Pancreas (tissue), 10 donors: ENCODE results near the gene GYPA. TPM values are rescaled to one million over a fixed set of nuclear protein-coding genes. Genes with fewer than 3 reads are reported as not detected.
"Not testable (repeated sequence)": the region's sequence is repeated elsewhere in the genome, so short reads cannot be mapped to it uniquely, and the experiment has no call there.

Source experiments
- ATAC-seq, 4 donors: fragments of 200-7000 bp; cut with Tn5 transposase; one replicate each; pipeline versions ENCODE4 v1.8.0 to v1.9.1; 2020; ENCODE audit warnings: mild to moderate bottlenecking in 4 of 4, moderate library complexity in 4 of 4
- DNase-seq, 6 donors: peaks; one replicate each; pipeline ENCODE4 v3.0.0-alpha.2; 2020
- FAIRE-seq: peaks from 2 replicates; lab custom pipeline; 2012; peaks lifted over from hg19 to GRCh38; lab: Jason Lieb, UNC
- H3K27ac ChIP-seq, 4 donors: fragments of 200-600 bp; sonication (generic); 1 replicate in 3 of 4; 2 replicates in 1 of 4; pipeline versions ENCODE4 v1.5.0 to v1.8.0; 2020
- H3K27me3 ChIP-seq, 4 donors: fragments of 200-600 bp; one replicate each; pipeline ENCODE4 v1.8.0; 2021
- H3K36me3 ChIP-seq, 3 donors: fragments of 200-600 bp; sonication (generic) in 1 of 3; one replicate each; pipeline versions ENCODE4 v1.5.0 to v1.8.0; 2020 to 2021
- H3K4me1 ChIP-seq, 3 donors: fragments of 200-600 bp; one replicate each; pipeline ENCODE4 v1.8.0; 2021
- H3K4me3 ChIP-seq, 4 donors: fragments of 200-600 bp; sonication (generic) in 2 of 4; one replicate each; pipeline versions ENCODE4 v1.5.0 to v1.8.0; 2020 to 2021
- H3K9me3 ChIP-seq, 4 donors: fragments of 200-600 bp; one replicate each; pipeline ENCODE4 v1.8.0; 2021
- CTCF ChIP-seq, 4 donors: fragments of 200-600 bp; sonication (generic) in 3 of 4; IDR thresholded peaks; one replicate each; pipeline versions ENCODE4 v1.5.0 to v1.8.0; 2021; ENCODE audit warnings: antibody characterized with exemption in 4 of 4
- WGBS, 2 donors: extraction: QIAGEN DNeasy Blood & Tissue Kit; methylation state at CpG; one replicate each; pipeline ENCODE4 v1.1.7; 2013; 5-methylcytosine and 5-hydroxymethylcytosine counted together
- intact Hi-C, 3 donors: fragments of 100-400 bp; cut with DNase I; formaldehyde crosslinking; loops; one replicate each; pipeline versions ENCODE4 v1.11.1 to v1.14.2; 2022
- polyA plus RNA-seq, 2 donors: library from polyadenylated mRNA; stranded (reverse); fragments of 200-250 nt; gene quantifications; one replicate each; pipeline ENCODE4 v1.2.3, GENCODE V29; 2013
- total RNA-seq, 6 donors: library from RNA; stranded (reverse); fragmentation: NEBNext Ultra II Directional in 4 of 6; extraction: Animal tissue kit (Norgen Biotek cat#: 25700) in 4 of 6; gene quantifications; one replicate each; pipeline versions ENCODE4 v1.2.1 to v1.2.4, GENCODE V29; 2021 to 2023
- donor health status: healthy with polysubstance abuse.
- donor health status: DM: no; HTN: no; CAD: no; lungs with moderate emphysema.
- donor health status: DM: no; HTN: no; CAD: no.
- donor health status: control.
- donor health status: control.
- donor health status: Bipolar disorder and iron deficiency.
- donor health status: DM: yes; HTN: yes; CAD: no.
- donor health status: DM: no; HTN: no; CAD: no.
- donor health status: DM: no; HTN: no; CAD: no.
- donor health status: DM: yes; HTN: yes; CAD: no.

Gene GYPA
- total and polyA plus RNA-seq, 8 donors: not detected

GRCh38 chr4:144115519-144115918 is 25.0 kb downstream of the GYPA start:
- ATAC-seq: no peak
- FAIRE-seq: no peak
- H3K27ac ChIP-seq: no peak overlapping the region
- no peaks in the 10 kb centered on the region for H3K36me3 ChIP-seq
- DNase-seq: no peak
- no peaks in the 10 kb centered on the region for H3K27me3 ChIP-seq
- no peak overlapping the region for H3K4me3 ChIP-seq
- TF ChIP-seq CTCF (IDR thresholded peaks at IDR 0.05): no peak
- H3K9me3 ChIP-seq: no peaks in the 10 kb centered on the region
- 64 to 72% methylated on average over 4 of the region's 4 CpGs for WGBS, 2 donors
- no peaks in the 10 kb centered on the region for H3K4me1 ChIP-seq
- intact Hi-C loops: no loop called here

- no peak for FAIRE-seq
These were observed 27.0 kb downstream of the GYPA start for GRCh38 chr4:144113546-144113945.

GRCh38 chr4:144104509-144105130 is 35.9 kb downstream of the GYPA start:
- FAIRE-seq: no peak
- DNase-seq: no peak
- ATAC-seq: no peak
- Histone ChIP-seq H3K4me1 (no peaks in the 10 kb centered on the region), H3K9me3 (no peaks in the 10 kb centered on the region), H3K27me3 (no peaks in the 10 kb centered on the region), H3K27ac (no peak overlapping the region), H3K36me3 (no peaks in the 10 kb centered on the region), H3K4me3 (no peak overlapping the region)
- TF ChIP-seq CTCF (IDR thresholded peaks at IDR 0.05): no peak
- intact Hi-C loops: no loop called here
- 63 to 71% methylated on average over 6 of the region's 6 CpGs for WGBS, 2 donors

More at GRCh38 chr4:144113546-144113945, 27.0 kb downstream of the GYPA start:
- Histone ChIP-seq H3K9me3 (no peaks in the 10 kb centered on the region), H3K4me1 (no peaks in the 10 kb centered on the region), H3K4me3 (no peak overlapping the region), H3K27me3 (no peaks in the 10 kb centered on the region), H3K27ac (no peak overlapping the region), H3K36me3 (no peaks in the 10 kb centered on the region)
- intact Hi-C loops: no loop called here
- WGBS, 2 donors: 56 to 61% methylated on average over 2 of the region's 2 CpGs
- no peak for TF ChIP-seq CTCF (IDR thresholded peaks at IDR 0.05)
- no peak for ATAC-seq
- no peak for DNase-seq

GRCh38 chr4:144097776-144098175 is 42.7 kb downstream of the GYPA start:
- H3K27ac ChIP-seq, DNase-seq, H3K4me1 ChIP-seq, H3K4me3 ChIP-seq, ATAC-seq, H3K9me3 ChIP-seq, intact Hi-C loops, H3K36me3 ChIP-seq, H3K27me3 ChIP-seq: not testable (repeated sequence)
- 82 to 97% methylated on average over 2 of the region's 2 CpGs for WGBS, 2 donors
- FAIRE-seq: peak; percentile 54

GRCh38 chr4:144093995-144094394 is 46.5 kb downstream of the GYPA start:
- ATAC-seq, H3K27ac ChIP-seq, H3K36me3 ChIP-seq, DNase-seq, H3K27me3 ChIP-seq, H3K9me3 ChIP-seq, H3K4me1 ChIP-seq, FAIRE-seq, intact Hi-C loops, H3K4me3 ChIP-seq: not testable (repeated sequence)
- 28 to 41% methylated on average over 4 of the region's 4 CpGs for WGBS, 2 donors

DNA sequence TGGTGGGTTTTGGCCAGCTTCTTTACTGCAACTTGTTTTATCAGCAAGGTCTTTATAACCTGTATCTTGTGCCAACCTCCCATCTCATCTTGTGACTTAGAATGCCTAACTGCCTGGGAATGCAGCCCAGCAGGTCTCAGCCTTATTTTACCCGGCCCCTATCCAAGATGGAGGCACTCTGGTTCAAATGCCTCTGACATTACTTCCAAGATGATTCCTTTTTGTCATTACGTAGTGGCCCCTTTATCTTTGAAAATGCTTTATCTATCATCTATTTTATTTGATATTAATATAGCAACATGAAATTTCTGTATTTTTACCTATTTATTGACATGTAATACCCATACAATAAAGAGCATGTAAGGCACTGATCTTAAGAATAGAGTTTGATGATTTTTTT is 49.3 kb downstream of the GYPA start:
- H3K27me3 ChIP-seq, FAIRE-seq, intact Hi-C loops, ATAC-seq, DNase-seq, H3K36me3 ChIP-seq, H3K9me3 ChIP-seq, H3K27ac ChIP-seq, H3K4me3 ChIP-seq, H3K4me1 ChIP-seq: not testable (repeated sequence)
- WGBS, 2 donors: 75 to 82% methylated on average over 2 of the region's 2 CpGs
